GM10847 (cell line): ENCODE results near the gene BMX.

Experiments
- POLR2A ChIP-seq: IDR thresholded peaks from 2 replicates; pipeline ENCODE4 v1.6.1; 2011; ENCODE audit not compliant: insufficient read length; ENCODE audit errors: extremely low read depth

BMX gene

GRCh38 chrX:15500497-15500966 lies at the start of gene BMX:
Gene BMX, plus strand, starts transcription at chrX:15500807. Its CDS starts 7,547 bp downstream, at chrX:15508354.
- TF ChIP-seq POLR2A: no peak

GRCh38 chrX:15451913-15452312 lies 48.7 kb upstream of the BMX start:
- TF ChIP-seq POLR2A: no peak

GRCh38 chrX:15464704-15465103 lies 35.9 kb upstream of the BMX start:
- TF ChIP-seq POLR2A: no peak

DNA sequence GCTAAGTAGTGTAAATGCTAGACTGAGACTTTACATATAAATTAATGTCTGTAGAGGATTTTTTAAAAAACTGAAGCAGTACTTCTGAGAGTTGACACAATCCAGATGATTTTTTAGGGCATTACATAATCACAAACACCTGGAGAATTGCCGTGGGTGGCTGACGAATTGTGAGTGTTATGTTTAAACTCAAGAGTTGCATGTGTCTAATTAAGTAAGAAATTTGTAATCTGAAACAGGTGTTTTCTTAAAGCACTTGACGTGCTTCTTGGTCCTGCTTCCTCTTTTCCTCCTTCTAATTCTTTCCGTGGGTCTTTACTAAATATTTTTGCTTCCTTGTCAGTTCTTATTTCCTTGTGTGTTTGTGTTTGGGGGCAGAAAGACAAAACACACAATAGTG lies 35.3 kb upstream of the BMX start:
- no peak for TF ChIP-seq POLR2A

- TF ChIP-seq POLR2A: no peak
These were observed 34.5 kb upstream of the BMX start for GRCh38 chrX:15465896-15466651.

DNA sequence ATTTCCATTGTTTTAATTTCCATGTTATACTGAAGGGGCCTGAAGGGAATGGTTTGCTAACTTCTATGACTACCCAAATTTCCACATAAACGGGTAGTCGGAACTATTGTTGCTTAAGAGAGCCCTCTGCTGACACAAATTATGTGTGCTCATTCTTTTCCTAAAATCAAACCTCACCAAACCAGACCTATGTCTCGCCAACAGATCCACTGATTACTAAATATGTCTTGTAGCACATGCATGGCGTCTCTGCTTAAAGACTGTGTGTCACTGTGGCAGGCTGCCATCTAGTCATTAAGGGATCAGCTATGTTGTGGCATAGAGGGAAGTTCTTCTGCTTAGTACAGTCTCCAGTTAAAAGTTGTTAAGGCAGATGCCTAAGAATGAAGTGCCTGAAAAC lies 32.6 kb upstream of the BMX start:
- TF ChIP-seq POLR2A: no peak

- TF ChIP-seq POLR2A: no peak
These were observed 31.0 kb upstream of the BMX start for GRCh38 chrX:15469613-15470012.

DNA sequence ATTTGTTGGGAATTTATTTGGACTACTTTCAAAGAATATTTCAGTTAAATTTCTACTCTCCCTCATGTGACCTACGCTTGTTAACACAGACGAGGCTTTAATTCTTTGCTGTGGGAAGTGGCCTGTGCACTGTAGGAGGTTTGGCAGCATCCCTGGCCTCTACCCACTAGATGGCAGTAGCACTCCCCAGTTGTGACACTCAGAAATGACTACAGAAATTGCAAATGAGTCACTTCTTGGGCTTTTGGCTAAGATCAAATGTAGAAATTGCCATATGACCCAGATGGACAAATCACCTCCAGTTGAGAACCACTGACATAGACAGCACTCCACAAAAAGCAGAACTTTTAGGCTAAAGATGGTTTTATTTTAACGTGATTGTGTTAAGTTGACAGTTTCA lies 29.6 kb upstream of the BMX start:
- TF ChIP-seq POLR2A: no peak

- TF ChIP-seq POLR2A: no peak
These were observed 28.1 kb upstream of the BMX start for GRCh38 chrX:15472531-15472930.

DNA sequence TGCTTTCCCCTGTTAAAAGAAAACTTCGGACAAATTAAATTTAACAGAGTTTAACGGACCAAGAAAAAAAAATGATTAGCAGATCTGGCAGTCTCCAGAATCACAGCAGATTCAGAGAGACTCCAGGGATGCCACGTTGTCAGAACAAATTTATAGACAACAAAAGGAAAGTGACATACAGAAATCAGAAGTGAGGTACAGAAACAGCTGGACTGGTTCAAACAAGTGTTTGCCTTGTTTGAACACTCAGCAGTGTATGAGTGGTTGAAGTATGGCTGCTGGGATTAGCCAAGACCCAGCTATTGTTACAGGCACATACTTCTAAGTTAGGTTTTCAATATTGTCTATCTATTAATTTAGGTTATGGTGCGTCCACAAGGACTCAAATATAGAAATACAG lies 26.6 kb upstream of the BMX start:
- no peak for TF ChIP-seq POLR2A

GRCh38 chrX:15475021-15475420 lies 25.6 kb upstream of the BMX start:
- no peak for TF ChIP-seq POLR2A

- TF ChIP-seq POLR2A: no peak
These were observed 25.1 kb upstream of the BMX start for GRCh38 chrX:15475486-15475885.

DNA sequence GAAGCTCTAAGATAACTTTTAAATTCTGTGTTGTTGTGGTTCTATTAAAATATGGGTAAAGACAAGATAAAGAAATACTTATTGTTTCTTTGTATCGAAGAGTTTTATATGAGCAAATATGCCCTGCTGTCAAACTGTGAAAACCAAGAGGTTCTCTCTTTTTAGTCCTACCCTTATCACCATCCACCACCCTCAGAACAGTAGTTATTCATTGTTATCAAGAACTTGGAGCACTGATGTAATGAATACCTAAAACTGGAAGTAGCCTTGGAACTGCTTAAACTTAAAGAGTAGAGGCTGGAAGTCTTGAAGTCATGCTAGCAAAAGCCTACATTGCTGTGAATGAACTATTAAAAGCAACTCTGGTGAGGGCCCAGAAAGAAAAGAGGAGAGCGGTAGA lies 16.7 kb upstream of the BMX start:
- no peak for TF ChIP-seq POLR2A

- TF ChIP-seq POLR2A: no peak
These were observed 8.1 kb upstream of the BMX start for GRCh38 chrX:15492469-15492868.

DNA sequence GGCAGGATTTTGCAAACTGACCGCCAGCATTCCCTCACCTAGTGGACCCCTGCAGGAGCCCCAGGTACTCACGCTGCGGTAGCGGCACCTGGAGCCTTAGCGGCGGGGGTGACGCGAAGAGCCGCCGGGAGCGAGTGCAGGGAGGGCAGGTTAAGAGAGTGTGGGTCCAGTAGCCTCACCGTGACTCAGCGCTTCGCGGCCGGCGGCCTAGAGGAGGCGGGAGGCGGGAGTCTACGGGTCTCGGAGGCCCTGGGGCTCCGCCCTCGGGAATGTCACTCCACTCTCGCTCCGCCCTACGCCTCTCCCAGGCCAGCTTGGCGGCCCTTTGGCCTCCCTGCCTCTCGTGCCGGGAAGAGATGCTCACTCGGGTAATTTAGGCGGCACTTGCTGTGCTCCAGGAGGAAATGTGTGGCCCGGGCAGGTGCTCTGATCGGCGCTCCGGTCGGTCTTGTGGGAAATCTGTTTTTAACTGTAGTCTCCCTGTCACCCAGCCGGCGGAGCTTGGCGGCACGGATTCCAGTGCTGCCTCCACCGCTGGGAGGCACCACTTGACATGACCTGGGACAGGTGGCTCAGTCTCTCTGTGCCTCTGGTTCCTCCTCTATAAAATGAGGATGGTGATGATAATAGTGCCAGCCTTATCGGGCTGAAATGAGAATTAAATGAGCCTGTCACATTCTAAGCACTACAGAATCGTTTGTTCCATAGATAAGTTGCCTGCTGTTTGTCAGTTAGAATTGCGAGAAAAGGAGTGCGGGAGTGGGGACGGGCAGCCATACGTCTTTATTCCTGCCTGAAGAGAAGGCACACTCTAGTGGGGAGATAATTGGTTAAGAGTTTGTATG lies 7.3 kb upstream of the BMX start, which contains the start of gene PIR:
Gene PIR, minus strand, starts transcription at position 216 of the 845 bp plus-strand sequence. CDS start 2,076 bp downstream, outside the sequence.
- peak; percentile 19 for TF ChIP-seq POLR2A

- TF ChIP-seq POLR2A: no peak
These were observed 4.8 kb upstream of the BMX start for GRCh38 chrX:15495801-15496200.
